ENCODE results near the gene IGF2BP2.

The IGF2BP2 gene

GRCh38 chr3:185693985-185694653 is 130.7 kb downstream of the IGF2BP2 start:
- no peaks in the 10 kb centered on the region for H3K36me3 ChIP-seq
- no peak overlapping the region for H3K4me3 ChIP-seq (ENCODE audit: low read depth in 1 of 2, low read length in 1 of 2)
- H3K27me3 ChIP-seq = no peaks in the 10 kb centered on the region
- no peaks in the 10 kb centered on the region for H3K9me3 ChIP-seq
- no peak overlapping the region for H3K27ac ChIP-seq
- TF ChIP-seq CTCF (IDR thresholded peaks at IDR 0.05) = no peak
- H3K4me1 ChIP-seq (ENCODE audit: control insufficient read depth in 1 of 2, insufficient read depth in 1 of 2, low read depth in 1 of 2, low read length in 1 of 2) = no peaks in the 10 kb centered on the region

GRCh38 chr3:185691622-185692021 is 133.2 kb downstream of the IGF2BP2 start:
- no peaks in the 10 kb centered on the region for H3K27me3 ChIP-seq
- H3K36me3 ChIP-seq = no peaks in the 10 kb centered on the region
- no peak for TF ChIP-seq CTCF (IDR thresholded peaks at IDR 0.05)
- no peak overlapping the region for H3K4me3 ChIP-seq (ENCODE audit: low read depth in 1 of 2, low read length in 1 of 2)
- no peak overlapping the region for H3K27ac ChIP-seq
- no peaks in the 10 kb centered on the region for H3K4me1 ChIP-seq (ENCODE audit: control insufficient read depth in 1 of 2, insufficient read depth in 1 of 2, low read depth in 1 of 2, low read length in 1 of 2)
- H3K9me3 ChIP-seq = no peaks in the 10 kb centered on the region

- TF ChIP-seq CTCF (IDR thresholded peaks at IDR 0.05) = no peak
- no peaks in the 10 kb centered on the region for H3K27me3 ChIP-seq
- no peaks in the 10 kb centered on the region for H3K4me1 ChIP-seq (ENCODE audit: control insufficient read depth in 1 of 2, insufficient read depth in 1 of 2, low read depth in 1 of 2, low read length in 1 of 2)
- no peaks in the 10 kb centered on the region for H3K9me3 ChIP-seq
- no peak overlapping the region for H3K4me3 ChIP-seq (ENCODE audit: low read depth in 1 of 2, low read length in 1 of 2)
- no peak overlapping the region for H3K27ac ChIP-seq
- no peaks in the 10 kb centered on the region for H3K36me3 ChIP-seq
Observed at GRCh38 chr3:185687271-185687878, 137.5 kb downstream of the IGF2BP2 start.

GRCh38 chr3:185685231-185686035 is 139.4 kb downstream of the IGF2BP2 start:
- TF ChIP-seq CTCF (IDR thresholded peaks at IDR 0.05) = no peak
- Histone ChIP-seq H3K27me3 (no peaks in the 10 kb centered on the region), H3K27ac (no peak overlapping the region), H3K4me1 (ENCODE audit: control insufficient read depth in 1 of 2, insufficient read depth in 1 of 2, low read depth in 1 of 2, low read length in 1 of 2) (no peaks in the 10 kb centered on the region), H3K9me3 (no peaks in the 10 kb centered on the region), H3K36me3 (no peaks in the 10 kb centered on the region), H3K4me3 (ENCODE audit: low read depth in 1 of 2, low read length in 1 of 2) (no peak overlapping the region)

GRCh38 chr3:185680231-185680630 is 144.6 kb downstream of the IGF2BP2 start:
- no peaks in the 10 kb centered on the region for H3K9me3 ChIP-seq
- H3K36me3 ChIP-seq = no peaks in the 10 kb centered on the region
- H3K4me3 ChIP-seq (ENCODE audit: low read depth in 1 of 2, low read length in 1 of 2) = no peak overlapping the region
- TF ChIP-seq CTCF (IDR thresholded peaks at IDR 0.05) = no peak
- no peak overlapping the region for H3K27ac ChIP-seq
- no peaks in the 10 kb centered on the region for H3K27me3 ChIP-seq
- H3K4me1 ChIP-seq (ENCODE audit: control insufficient read depth in 1 of 2, insufficient read depth in 1 of 2, low read depth in 1 of 2, low read length in 1 of 2) = no peaks in the 10 kb centered on the region

All from neutrophil (primary cell).